GM23248 (cell line): ENCODE data around the gene ZSCAN2. TPM values are rescaled to one million over a fixed set of nuclear protein-coding genes. Genes with fewer than 3 reads are reported as not detected.
A peak's percentile ranks its signal among the peaks of the same experiment; 100 is the strongest.

ENCODE experiments used
- DNase-seq: peaks from one replicate; pipeline ENCODE4 v3.0.0-alpha.2; 2015
- H2AFZ ChIP-seq: fragments of 200-600 bp; sonication (generic); 2 replicates; pipeline ENCODE4 v1.6.1; 2016; ENCODE audit warnings: antibody characterized with exemption
- H3F3A ChIP-seq: fragments of 200-600 bp; sonication (generic); 2 replicates; pipeline ENCODE4 v1.6.1; 2016; ENCODE audit warnings: mild to moderate bottlenecking, antibody characterized with exemption, mixed run types; ENCODE audit not compliant: insufficient read depth
- H3K27ac ChIP-seq: fragments of 200-600 bp; sonication (generic); 2 replicates; pipeline ENCODE4 v1.5.1; 2016; ENCODE audit warnings: mild to moderate bottlenecking
- H3K27me3 ChIP-seq: fragments of 200-600 bp; sonication (generic); replicated peaks from 2 replicates; pipeline ENCODE4 v1.6.1; 2016; ENCODE audit warnings: mild to moderate bottlenecking; ENCODE audit not compliant: insufficient read depth
- H3K36me3 ChIP-seq: fragments of 200-600 bp; sonication (generic); 2 replicates; pipeline ENCODE4 v1.6.1; 2016; ENCODE audit warnings: low read depth, mild to moderate bottlenecking
- H3K4me1 ChIP-seq: fragments of 200-600 bp; sonication (generic); 2 replicates; pipeline ENCODE4 v1.6.1; 2016; ENCODE audit warnings: mild to moderate bottlenecking; ENCODE audit not compliant: insufficient read depth
- H3K4me2 ChIP-seq: fragments of 200-600 bp; sonication (generic); one replicate; pipeline ENCODE4 v1.6.1; 2016; ENCODE audit warnings: mild to moderate bottlenecking; ENCODE audit not compliant: unreplicated experiment
- H3K4me3 ChIP-seq: fragments of 200-600 bp; sonication (generic); 2 replicates; pipeline ENCODE4 v1.5.1; 2016; ENCODE audit warnings: mild to moderate bottlenecking
- H3K79me2 ChIP-seq: fragments of 200-600 bp; sonication (generic); 2 replicates; pipeline ENCODE4 v1.6.1; 2016; ENCODE audit warnings: mild to moderate bottlenecking; ENCODE audit not compliant: insufficient read depth
- H3K9ac ChIP-seq: fragments of 200-600 bp; sonication (generic); 2 replicates; pipeline ENCODE4 v1.6.1; 2016; ENCODE audit warnings: mild to moderate bottlenecking
- H3K9me2 ChIP-seq: fragments of 200-600 bp; sonication (generic); 2 replicates; pipeline ENCODE4 v1.6.1; 2016; ENCODE audit warnings: mixed run types, mild to moderate bottlenecking, moderate library complexity; ENCODE audit not compliant: insufficient read depth
- H3K9me3 ChIP-seq: fragments of 200-600 bp; sonication (generic); one replicate; pipeline ENCODE4 v1.6.1; 2017; ENCODE audit warnings: low read depth
- H4K20me1 ChIP-seq: fragments of 200-600 bp; sonication (generic); 2 replicates; pipeline ENCODE4 v1.6.0; 2016; ENCODE audit not compliant: insufficient read depth
- EZH2 ChIP-seq: fragments of 200-600 bp; sonication (generic); IDR thresholded peaks from 2 replicates; pipeline ENCODE4 v1.6.1; 2018; ENCODE audit warnings: antibody characterized with exemption, mild to moderate bottlenecking; ENCODE audit not compliant: insufficient read depth, poor library complexity, severe bottlenecking
- EZH2phosphoT487 ChIP-seq: fragments of 200-600 bp; sonication (generic); IDR thresholded peaks from 2 replicates; pipeline ENCODE4 v1.6.1; 2018; ENCODE audit warnings: antibody characterized with exemption, moderate library complexity, mild to moderate bottlenecking, low read depth; ENCODE audit not compliant: insufficient read depth
- whole genome bisulfite sequencing, 2 experiments: methylation state at CpG; one replicate each; pipeline ENCODE4 v1.1.6; 2015 to 2017; ENCODE audit warnings: low lambda C conversion rate in 2 of 2, low coverage in 1 of 2; ENCODE audit errors: missing lambda C conversion rate in 2 of 2; 5-methylcytosine and 5-hydroxymethylcytosine counted together
- in situ Hi-C: fragments of 300-500 bp; cut with MboI; formaldehyde crosslinking; loops from 2 replicates; pipeline ENCODE4 v1.15.0; 2020
- polyA plus RNA-seq: library from polyadenylated mRNA; unstranded; fragments of >200 nt; fragmentation: Nextera tagmentation; extraction: Ambion mirVana; gene quantifications from 2 replicates; pipeline ENCODE4 v1.2.1, GENCODE V29; 2016
- total RNA-seq: library from RNA; depleted of rRNA; stranded (reverse); fragments of >200 nt; shearing (Covaris generic); gene quantifications from 2 replicates; pipeline ENCODE4 v1.2.3, GENCODE V29; 2014

Gene ZSCAN2
- total and polyA plus RNA-seq, 2 experiments from 2014 or later = 2.8 to 15.0 TPM

GRCh38 chr15:84653584-84653909, 52.7 kb downstream of the ZSCAN2 start:
- Histone ChIP-seq H2AFZ (peak overlapping the region; percentile 91), H3K4me3 (peak overlapping the region; percentile 93), H3K9me3 (no peaks in the 10 kb centered on the region), H3K4me2 (peak overlapping the region; percentile 94), H3K27me3 (no peaks in the 10 kb centered on the region), H3K9ac (peak overlapping the region; percentile 93), H3K79me2 (peaks cover 39% of the 10 kb centered on the region), H4K20me1 (no peaks in the 10 kb centered on the region), H3K36me3 (peaks cover 23% of the 10 kb centered on the region), H3F3A (peaks cover 22% of the 10 kb centered on the region), H3K27ac (peak overlapping the region; percentile 88), H3K9me2 (no peaks in the 10 kb centered on the region), H3K4me1 (peaks cover 35% of the 10 kb centered on the region)
- WGBS, 2 experiments = 1 to 7% methylated on average over 7 of the region's 7 CpGs
- in situ Hi-C loops = loop anchor here (10.0 kb wide), 1 partner anchor 271 kb away; no protein-coding TSS in a partner anchor
- no peak for DNase-seq
- TF ChIP-seq EZH2 (no peak), EZH2phosphoT487 (no peak)

- Histone ChIP-seq H3K9me3 (no peaks in the 10 kb centered on the region), H3K9me2 (no peaks in the 10 kb centered on the region), H3K36me3 (peaks cover 17% of the 10 kb centered on the region), H3F3A (peaks cover 22% of the 10 kb centered on the region), H3K4me2 (peak within 1 kb of the TSS; percentile 94), H3K9ac (peak within 1 kb of the TSS; percentile 93), H3K27ac (peak within 1 kb of the TSS; percentile 88), H3K79me2 (peaks cover 39% of the 10 kb centered on the region), H3K4me3 (peak within 1 kb of the TSS; percentile 93), H3K27me3 (no peaks in the 10 kb centered on the region), H2AFZ (peak within 1 kb of the TSS; percentile 91), H4K20me1 (no peaks in the 10 kb centered on the region), H3K4me1 (peaks cover 30% of the 10 kb centered on the region)
- TF ChIP-seq EZH2phosphoT487 = no peak
- TF ChIP-seq EZH2 = no peak
- 0 to 1% methylated on average over 39 to 49 of the region's 49 CpGs for WGBS, 2 experiments
- peak; percentile 98 for DNase-seq
- in situ Hi-C loops = loop anchor here (10.0 kb wide), 1 partner anchor 271 kb away; no protein-coding TSS in a partner anchor
These were observed 53.3 kb downstream of the ZSCAN2 start, which contains the start of gene WDR73 for GRCh38 chr15:84653910-84654688. Gene WDR73, minus strand, starts transcription at chr15:84654283. Its CDS starts 9 bp downstream, at chr15:84654274.

GRCh38 chr15:84654689-84655453, 54.1 kb downstream of the ZSCAN2 start:
- TF ChIP-seq EZH2phosphoT487 = no peak
- Histone ChIP-seq H3K27ac (peak overlapping the region; percentile 88), H3K4me2 (peak overlapping the region; percentile 94), H3K9me3 (no peaks in the 10 kb centered on the region), H3F3A (peaks cover 29% of the 10 kb centered on the region), H3K9ac (peak overlapping the region; percentile 93), H4K20me1 (no peaks in the 10 kb centered on the region), H3K27me3 (no peaks in the 10 kb centered on the region), H3K4me1 (peaks cover 25% of the 10 kb centered on the region), H3K4me3 (peak overlapping the region; percentile 93), H3K36me3 (peaks cover 13% of the 10 kb centered on the region), H3K9me2 (no peaks in the 10 kb centered on the region), H2AFZ (peak overlapping the region; percentile 91), H3K79me2 (peaks cover 34% of the 10 kb centered on the region)
- WGBS, 2 experiments = 6 to 8% methylated on average over 19 of the region's 19 CpGs
- peak; percentile 93 for DNase-seq
- in situ Hi-C loops = loop anchor here (10.0 kb wide), 1 partner anchor 270 kb away; no protein-coding TSS in a partner anchor

- Histone ChIP-seq H3K36me3 (peaks cover 6% of the 10 kb centered on the region; the same call in 1 of the 2 replicates), H3K9me2 (no peaks in the 10 kb centered on the region), H3K27me3 (no peaks in the 10 kb centered on the region), H3F3A (peaks cover 26% of the 10 kb centered on the region), H3K79me2 (peaks cover 21% of the 10 kb centered on the region), H2AFZ (no peak overlapping the region), H3K9me3 (no peaks in the 10 kb centered on the region), H4K20me1 (no peaks in the 10 kb centered on the region), H3K27ac (no peak overlapping the region), H3K4me3 (no peak overlapping the region), H3K4me2 (peak overlapping the region; percentile 61), H3K4me1 (peaks cover 19% of the 10 kb centered on the region), H3K9ac (no peak overlapping the region)
- TF ChIP-seq EZH2phosphoT487 = no peak
- no peak for TF ChIP-seq EZH2
- WGBS, 2 experiments = 84 to 89% methylated on average over 7 of the region's 7 CpGs
- no peak for DNase-seq
- in situ Hi-C loops = loop anchor here (10.0 kb wide), 1 partner anchor 268 kb away; no protein-coding TSS in a partner anchor
These were observed 56.2 kb downstream of the ZSCAN2 start for GRCh38 chr15:84656972-84657371.
